ENCODE results near the gene WRAP73.
A peak's percentile ranks its signal among the peaks of the same experiment; 100 is the strongest.

WRAP73 gene

DNA sequence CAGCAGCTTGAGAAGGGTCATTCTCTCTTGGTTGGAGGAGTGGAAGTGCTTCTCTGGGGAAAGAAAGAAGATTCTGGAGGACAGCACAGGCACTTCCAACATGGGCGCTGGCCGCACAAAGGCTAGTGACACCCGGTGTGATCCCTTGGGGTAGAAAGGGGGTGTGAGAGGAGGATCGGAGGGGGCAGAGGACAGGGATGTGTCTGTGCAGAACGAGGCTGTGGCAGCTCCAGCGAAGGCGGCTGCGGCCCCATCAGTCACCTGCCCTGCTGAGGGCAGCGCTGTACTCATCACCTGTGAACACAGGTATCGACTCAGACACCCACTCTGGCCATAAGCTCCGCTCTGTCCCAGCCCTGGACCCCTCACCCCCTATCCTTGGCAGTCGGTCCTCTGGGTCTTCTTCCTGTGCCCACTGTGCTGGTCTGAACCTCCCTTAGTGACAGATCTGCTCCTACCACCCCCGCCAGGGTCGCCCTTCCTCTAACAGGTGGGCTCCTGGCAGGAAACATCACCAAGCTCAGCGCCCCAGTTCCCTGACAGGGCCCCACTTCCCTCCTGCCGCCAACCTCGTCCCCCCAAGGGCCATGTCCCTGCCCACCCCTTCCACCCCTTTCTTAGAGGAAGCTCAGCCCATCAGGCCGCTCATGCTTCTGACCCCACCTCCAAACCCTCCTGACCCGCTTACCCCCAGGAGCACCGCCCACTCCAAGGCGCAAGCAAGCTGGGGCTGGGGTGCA, 22.5 kb upstream of the WRAP73 start:
- DNase-seq (ENCODE audit: low read depth) = no peak
- TF ChIP-seq, protein P1, sequence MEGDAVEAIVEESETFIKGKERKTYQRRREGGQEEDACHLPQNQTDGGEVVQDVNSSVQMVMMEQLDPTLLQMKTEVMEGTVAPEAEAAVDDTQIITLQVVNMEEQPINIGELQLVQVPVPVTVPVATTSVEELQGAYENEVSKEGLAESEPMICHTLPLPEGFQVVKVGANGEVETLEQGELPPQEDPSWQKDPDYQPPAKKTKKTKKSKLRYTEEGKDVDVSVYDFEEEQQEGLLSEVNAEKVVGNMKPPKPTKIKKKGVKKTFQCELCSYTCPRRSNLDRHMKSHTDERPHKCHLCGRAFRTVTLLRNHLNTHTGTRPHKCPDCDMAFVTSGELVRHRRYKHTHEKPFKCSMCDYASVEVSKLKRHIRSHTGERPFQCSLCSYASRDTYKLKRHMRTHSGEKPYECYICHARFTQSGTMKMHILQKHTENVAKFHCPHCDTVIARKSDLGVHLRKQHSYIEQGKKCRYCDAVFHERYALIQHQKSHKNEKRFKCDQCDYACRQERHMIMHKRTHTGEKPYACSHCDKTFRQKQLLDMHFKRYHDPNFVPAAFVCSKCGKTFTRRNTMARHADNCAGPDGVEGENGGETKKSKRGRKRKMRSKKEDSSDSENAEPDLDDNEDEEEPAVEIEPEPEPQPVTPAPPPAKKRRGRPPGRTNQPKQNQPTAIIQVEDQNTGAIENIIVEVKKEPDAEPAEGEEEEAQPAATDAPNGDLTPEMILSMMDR (IDR thresholded peaks at IDR 0.05; ENCODE audit: low read depth, low read length, missing control alignments) = no peak
- H3K4me3 ChIP-seq (ENCODE audit: low read depth, low read length) = peak overlapping the region; percentile 62

DNA sequence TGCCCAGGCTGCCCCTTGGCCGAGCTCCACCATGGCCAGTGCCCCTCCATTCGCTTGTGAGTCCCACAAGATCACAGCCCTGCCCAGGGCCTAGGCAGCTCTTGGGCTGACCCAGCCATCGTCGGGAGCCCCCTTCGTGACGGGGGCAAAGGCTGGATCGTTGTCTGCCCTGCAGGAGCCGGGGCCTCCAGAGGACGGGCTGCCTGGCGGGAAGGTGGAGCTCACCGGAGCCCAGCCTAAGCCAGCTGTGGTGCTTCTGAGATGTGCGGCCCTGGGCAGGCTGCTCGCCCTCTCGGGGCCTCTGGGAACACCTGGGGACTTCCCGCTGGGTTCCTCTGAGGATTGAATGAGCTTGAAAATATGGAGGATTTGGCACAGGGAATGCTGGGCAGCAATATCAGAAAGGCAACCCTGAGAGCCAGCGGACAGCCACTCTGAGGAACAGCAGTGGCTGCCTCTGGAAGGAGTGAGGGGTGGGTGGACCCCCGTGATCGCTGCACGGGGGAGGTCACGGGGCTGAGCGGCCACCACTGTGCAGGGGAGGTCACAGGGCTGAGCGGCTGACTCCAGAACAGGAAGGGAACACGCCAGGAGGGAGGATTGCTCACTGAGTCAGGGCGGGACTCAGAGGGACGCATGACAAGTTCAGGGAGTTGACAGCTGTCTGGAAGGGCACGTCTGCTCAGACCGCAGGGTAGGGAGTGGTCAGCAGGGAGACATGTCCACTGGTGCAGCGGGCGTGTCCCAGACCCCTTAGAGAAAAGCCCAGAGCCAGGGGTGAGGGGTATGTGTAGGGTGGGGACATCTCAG, 21.7 kb upstream of the WRAP73 start:
- H3K4me3 ChIP-seq (ENCODE audit: low read depth, low read length) = no peak overlapping the region
- TF ChIP-seq, protein P1 (IDR thresholded peaks at IDR 0.05; ENCODE audit: low read depth, low read length, missing control alignments) = no peak
- no peak for DNase-seq (ENCODE audit: low read depth)

DNA sequence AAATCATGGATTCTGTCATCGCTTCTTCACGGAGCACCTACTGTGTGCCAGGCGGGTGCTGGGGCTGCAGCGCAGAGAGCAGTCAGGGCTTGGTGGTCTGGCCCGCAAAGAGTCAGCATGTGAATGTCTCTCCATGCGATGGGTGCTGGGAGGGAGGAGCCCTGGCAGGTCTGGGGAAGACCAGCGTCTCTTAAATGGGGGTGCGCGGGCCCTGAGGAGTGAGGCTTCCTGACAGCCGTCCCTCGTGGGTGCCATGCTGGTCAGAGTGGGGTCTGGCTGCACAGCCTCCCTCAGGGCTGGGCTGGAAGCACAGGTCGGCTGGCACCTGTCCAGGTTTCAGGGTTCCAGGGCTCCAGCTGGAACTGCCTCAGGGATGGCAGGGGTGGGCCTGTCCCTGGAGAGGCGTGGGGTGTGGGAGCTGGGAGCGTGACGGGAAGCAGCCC, 20.9 kb upstream of the WRAP73 start:
- DNase-seq (ENCODE audit: low read depth) = no peak
- H3K4me3 ChIP-seq (ENCODE audit: low read depth, low read length) = no peak overlapping the region
- TF ChIP-seq, protein P1 (IDR thresholded peaks at IDR 0.05; ENCODE audit: low read depth, low read length, missing control alignments) = no peak

DNA sequence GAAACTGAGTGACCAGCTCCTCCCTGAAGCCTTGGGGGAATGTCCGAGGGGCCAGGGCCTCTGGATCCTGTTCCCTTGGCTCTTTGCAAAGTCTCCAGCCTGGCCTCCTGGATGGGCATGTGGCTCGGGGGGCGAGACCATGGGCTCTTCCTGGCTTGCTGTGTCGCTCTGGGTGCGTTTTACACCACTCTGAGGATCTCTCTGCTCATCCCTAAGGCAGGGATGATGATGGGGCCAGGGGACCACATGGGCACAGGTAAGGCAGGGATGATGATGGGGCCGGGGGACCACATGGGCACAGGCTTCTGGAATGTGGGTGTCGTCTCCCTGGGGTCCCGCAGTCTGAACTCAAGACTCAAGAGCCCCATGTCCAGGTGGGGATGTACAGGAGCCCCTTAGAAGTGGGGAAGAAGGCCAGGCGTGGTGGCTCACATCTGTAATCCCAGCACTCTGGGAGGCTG, 20.1 kb upstream of the WRAP73 start:
- no peak for DNase-seq (ENCODE audit: low read depth)
- TF ChIP-seq, protein P1 (IDR thresholded peaks at IDR 0.05; ENCODE audit: low read depth, low read length, missing control alignments) = no peak
- H3K4me3 ChIP-seq (ENCODE audit: low read depth, low read length) = no peak overlapping the region

DNA sequence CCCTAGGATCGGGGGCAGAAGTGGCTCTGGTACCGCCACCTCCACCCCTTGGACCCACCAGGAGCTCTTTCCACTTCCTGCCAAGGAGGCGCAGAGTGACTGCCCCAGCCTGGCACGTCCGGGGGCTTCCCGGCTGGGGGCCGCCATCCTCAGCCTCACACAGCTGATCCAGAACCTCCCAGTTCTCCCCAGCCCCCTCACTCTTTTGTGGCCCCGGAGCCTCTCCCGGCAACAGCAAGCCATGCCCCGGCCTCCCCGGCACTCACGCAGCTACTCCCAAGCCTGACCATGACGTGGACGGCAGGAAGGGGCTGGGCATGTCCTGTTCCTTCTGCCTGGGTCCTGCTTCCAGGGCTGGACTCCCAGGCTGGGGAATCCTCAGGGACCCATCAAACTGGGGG, 19.5 kb upstream of the WRAP73 start:
- DNase-seq (ENCODE audit: low read depth) = no peak
- TF ChIP-seq, protein P1 (IDR thresholded peaks at IDR 0.05; ENCODE audit: low read depth, low read length, missing control alignments) = no peak
- H3K4me3 ChIP-seq (ENCODE audit: low read depth, low read length) = no peak overlapping the region

DNA sequence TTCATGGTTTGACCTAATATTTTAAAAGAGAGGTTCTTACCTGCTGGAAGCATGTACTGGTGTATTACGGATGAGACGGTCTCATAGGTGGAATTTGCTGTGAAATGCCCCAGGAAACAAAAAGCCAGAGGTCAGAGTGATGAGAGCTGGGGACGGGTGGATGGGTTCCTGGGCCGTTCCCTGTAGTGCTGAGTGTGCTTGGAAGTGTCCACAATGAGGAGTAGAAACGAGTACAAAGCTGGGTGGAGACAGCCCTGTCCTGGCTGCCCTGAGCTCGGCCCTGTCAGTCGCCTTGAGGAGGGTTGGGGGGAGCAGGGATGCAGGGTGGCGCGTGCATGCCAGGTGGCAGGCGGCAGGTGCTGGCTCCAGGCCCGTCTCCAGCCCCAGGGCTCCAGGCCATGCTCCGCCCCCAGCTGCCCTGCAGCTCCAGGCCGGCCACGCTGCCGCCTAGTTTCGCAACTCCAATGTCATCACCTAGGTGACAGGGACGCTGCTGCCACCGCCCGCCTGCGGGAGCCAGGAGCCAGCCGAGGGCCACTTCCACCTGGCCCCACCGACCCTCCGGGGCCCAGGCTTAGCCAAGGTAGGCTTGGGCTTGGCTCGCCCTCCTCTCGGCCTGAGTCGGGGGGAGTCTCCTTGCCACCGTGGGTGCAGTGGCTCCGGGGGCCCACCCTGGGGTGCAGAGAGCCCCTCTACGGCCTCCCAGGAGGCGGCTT, 18.8 kb upstream of the WRAP73 start:
- no peak overlapping the region for H3K4me3 ChIP-seq (ENCODE audit: low read depth, low read length)
- TF ChIP-seq, protein P1 (IDR thresholded peaks at IDR 0.05; ENCODE audit: low read depth, low read length, missing control alignments) = no peak
- DNase-seq (ENCODE audit: low read depth) = no peak

All from GM12864 (cell line).